GM12864 (cell line): Measurements from ENCODE around the gene NEIL3.
"Not testable (repeated sequence)": the region's sequence is repeated elsewhere in the genome, so short reads cannot be mapped to it uniquely, and the experiment has no call there.

Source experiments
- DNase-seq: peaks from one replicate; pipeline ENCODE4 v3.0.0-alpha.2; 2011; ENCODE audit warnings: low read depth
- H3K4me3 ChIP-seq: 2 replicates; pipeline ENCODE4 v1.5.1; 2011; ENCODE audit warnings: mild to moderate bottlenecking, low read depth, low read length, control low read depth
- TF ChIP-seq, protein P1 (sequence below): IDR thresholded peaks from 2 replicates; pipeline ENCODE4 v1.5.1; 2011; ENCODE audit warnings: low read depth, mild to moderate bottlenecking, moderate library complexity, low read length, control low read depth, inconsistent platforms; ENCODE audit errors: missing control alignments

NEIL3 gene

DNA sequence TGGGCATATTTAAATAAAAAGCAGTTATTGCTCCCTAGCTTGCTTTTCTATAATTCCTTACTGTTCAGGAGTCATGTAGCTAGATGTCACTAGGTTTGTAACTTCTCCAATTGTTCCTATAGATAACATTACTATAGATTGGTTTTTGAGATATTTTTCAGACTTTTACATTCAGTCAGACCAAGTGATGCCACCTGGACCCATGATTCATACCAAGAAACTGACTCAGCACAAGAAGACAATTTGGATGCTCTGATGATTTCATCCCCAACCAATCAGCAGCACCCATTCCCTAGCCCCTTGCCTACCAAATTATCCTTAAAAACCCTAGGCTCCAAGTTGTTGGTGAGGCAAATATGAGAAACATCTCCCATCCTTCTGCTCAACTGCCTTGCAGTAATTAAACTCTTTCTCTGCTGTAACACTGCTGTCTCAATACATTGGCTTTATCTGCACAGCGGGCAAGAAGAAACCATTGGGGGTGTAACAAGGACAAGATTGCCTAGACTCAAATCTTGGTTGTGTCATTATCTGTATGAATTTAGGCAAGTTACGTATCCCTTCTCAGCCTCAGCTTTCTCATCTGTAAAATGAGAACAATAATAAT lies 11.8 kb upstream of the NEIL3 start:
- no peak for DNase-seq
- H3K4me3 ChIP-seq = no peak overlapping the region
- TF ChIP-seq, protein P1, sequence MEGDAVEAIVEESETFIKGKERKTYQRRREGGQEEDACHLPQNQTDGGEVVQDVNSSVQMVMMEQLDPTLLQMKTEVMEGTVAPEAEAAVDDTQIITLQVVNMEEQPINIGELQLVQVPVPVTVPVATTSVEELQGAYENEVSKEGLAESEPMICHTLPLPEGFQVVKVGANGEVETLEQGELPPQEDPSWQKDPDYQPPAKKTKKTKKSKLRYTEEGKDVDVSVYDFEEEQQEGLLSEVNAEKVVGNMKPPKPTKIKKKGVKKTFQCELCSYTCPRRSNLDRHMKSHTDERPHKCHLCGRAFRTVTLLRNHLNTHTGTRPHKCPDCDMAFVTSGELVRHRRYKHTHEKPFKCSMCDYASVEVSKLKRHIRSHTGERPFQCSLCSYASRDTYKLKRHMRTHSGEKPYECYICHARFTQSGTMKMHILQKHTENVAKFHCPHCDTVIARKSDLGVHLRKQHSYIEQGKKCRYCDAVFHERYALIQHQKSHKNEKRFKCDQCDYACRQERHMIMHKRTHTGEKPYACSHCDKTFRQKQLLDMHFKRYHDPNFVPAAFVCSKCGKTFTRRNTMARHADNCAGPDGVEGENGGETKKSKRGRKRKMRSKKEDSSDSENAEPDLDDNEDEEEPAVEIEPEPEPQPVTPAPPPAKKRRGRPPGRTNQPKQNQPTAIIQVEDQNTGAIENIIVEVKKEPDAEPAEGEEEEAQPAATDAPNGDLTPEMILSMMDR = no peak

DNA sequence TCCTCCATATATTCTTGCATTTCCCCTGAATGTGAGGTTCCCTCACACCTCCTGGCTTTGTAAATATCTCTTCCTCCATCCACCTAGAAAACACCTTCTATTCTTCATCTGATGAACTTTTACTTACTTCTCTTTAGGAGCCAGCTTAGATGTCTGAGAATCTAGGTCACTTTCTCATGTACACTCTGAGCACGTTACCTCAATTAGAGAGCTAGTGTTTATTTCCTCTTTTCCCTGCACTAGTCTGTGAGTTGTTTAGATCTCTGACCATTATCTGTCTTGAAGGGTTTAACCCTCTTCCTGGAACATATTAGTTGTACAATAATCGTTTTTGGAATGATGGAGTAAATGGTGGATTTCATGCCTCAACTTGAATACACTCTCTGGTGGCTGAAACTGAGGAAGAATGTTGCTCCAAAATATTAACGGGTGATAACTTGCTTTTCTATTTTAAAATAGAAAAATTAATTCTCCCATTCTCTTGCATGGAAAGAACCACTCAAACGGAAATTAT lies 8.5 kb upstream of the NEIL3 start:
- TF ChIP-seq, protein P1 = no peak
- DNase-seq = no peak
- H3K4me3 ChIP-seq = no peak overlapping the region

GRCh38 chr4:177302371-177303100 lies 7.1 kb upstream of the NEIL3 start:
- H3K4me3 ChIP-seq = no peak overlapping the region
- no peak for DNase-seq

GRCh38 chr4:177304094-177304493 lies 5.6 kb upstream of the NEIL3 start:
- DNase-seq = no peak
- H3K4me3 ChIP-seq = no peak overlapping the region
- TF ChIP-seq, protein P1 = no peak

More at GRCh38 chr4:177302371-177303100, 7.1 kb upstream of the NEIL3 start:
- TF ChIP-seq, protein P1 = no peak

GRCh38 chr4:177304864-177305263 lies 4.8 kb upstream of the NEIL3 start:
- DNase-seq = not testable (repeated sequence)

GRCh38 chr4:177308125-177308524 lies 1.5 kb upstream of the NEIL3 start:
- TF ChIP-seq, protein P1 = no peak
- no peak for DNase-seq
- H3K4me3 ChIP-seq = no peak overlapping the region

More at GRCh38 chr4:177304864-177305263, 4.8 kb upstream of the NEIL3 start:
- not testable (repeated sequence) for H3K4me3 ChIP-seq

- DNase-seq = no peak
- H3K4me3 ChIP-seq = peak overlapping the region; percentile 87; the same call in 1 of the 2 replicates
- TF ChIP-seq, protein P1 = no peak
Observed at GRCh38 chr4:177308847-177309521, 690 bp upstream of the NEIL3 start.
